ENCODE measurements around the gene FAM83G.

FAM83G gene

DNA sequence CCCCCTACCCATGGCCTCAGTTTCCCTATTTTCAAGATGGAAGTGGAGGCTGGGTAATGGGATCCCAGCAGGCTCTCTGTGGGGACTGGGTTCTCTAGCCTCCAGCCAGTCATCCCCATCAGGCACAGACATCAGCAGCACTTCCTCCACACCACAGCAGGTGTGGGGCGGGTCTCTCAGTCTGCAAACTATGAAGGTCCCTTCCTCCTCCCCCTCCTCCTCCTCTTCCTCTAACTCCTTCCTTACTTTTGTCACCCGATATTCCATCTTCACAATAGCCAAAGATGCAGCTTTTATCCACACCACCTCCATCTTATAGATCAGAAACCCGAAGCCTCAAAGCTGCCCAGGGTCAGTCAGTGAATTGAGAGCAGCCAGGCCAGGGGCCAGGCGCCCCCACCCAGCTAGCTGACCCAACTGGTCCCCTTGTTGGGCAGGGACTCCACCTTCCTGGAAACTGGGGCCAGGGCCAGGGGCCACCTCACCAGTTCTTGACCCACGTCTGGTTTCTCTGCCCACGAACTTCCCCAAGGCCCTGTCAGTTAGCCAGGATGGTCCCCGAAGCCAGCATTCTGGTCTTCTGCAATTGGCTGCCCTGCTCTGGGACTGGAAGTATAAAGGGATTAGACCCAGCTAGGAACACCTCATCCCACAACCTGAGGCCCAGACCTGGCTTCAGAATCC lies 2.5 kb downstream of the FAM83G start:
- Histone ChIP-seq H3K4me3 (ENCODE audit: low read length) (no peak overlapping the region), H3K9ac (ENCODE audit: low read length) (peak overlapping the region; percentile 80), H3K4me1 (ENCODE audit: control insufficient read depth, insufficient read depth, low read length) (peaks cover 49% of the 10 kb centered on the region), H3K36me3 (ENCODE audit: control insufficient read depth, insufficient read depth, low read length) (no peaks in the 10 kb centered on the region), H3K27me3 (ENCODE audit: control insufficient read depth, insufficient read depth, low read length) (no peaks in the 10 kb centered on the region), H3K9me3 (ENCODE audit: control insufficient read depth, low read length) (no peaks in the 10 kb centered on the region)

DNA sequence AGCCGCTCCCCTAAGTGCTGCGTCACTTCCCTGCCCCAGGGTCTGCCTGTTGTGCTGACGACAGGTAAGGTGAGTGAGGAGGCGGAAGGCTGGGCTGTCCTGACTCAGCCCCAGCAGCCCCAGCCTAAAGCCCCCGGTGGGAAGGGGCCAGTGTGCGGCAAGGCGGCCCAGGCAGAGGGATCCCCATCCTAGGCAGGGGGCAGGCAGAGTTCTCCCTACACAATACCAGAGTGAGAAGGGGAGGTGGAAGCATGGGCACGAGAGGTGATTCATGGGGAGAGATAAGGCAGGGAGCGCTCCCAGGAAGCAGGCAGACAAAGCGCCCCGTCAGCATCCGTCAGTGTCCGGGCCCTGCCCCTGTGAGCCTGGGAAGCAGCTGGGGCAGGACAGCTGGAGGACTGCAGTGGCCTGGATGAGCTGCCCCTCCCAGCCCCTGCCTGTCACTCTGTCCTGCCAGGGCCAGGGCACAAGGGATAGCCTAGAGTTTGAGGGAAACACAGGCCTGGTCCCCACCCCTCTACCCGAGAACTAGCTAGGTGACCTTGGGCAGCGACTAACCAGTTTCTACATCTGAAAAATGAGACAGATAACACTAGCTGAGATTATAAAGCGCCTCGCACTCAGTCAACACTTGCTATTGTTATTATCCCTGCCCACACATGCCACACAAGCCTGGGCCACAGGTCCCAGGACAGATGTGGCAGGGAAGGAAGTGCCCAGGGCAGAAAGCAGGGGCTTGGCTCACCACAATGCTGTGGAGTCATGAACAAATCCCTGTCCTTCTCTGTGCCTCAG lies 3.8 kb downstream of the FAM83G start:
- Histone ChIP-seq H3K36me3 (ENCODE audit: control insufficient read depth, insufficient read depth, low read length) (no peaks in the 10 kb centered on the region), H3K9ac (ENCODE audit: low read length) (peak overlapping the region; percentile 32), H3K9me3 (ENCODE audit: control insufficient read depth, low read length) (no peaks in the 10 kb centered on the region), H3K4me3 (ENCODE audit: low read length) (no peak overlapping the region), H3K4me1 (ENCODE audit: control insufficient read depth, insufficient read depth, low read length) (peaks cover 49% of the 10 kb centered on the region), H3K27me3 (ENCODE audit: control insufficient read depth, insufficient read depth, low read length) (no peaks in the 10 kb centered on the region)

GRCh38 chr17:18999911-19000310 lies 4.7 kb downstream of the FAM83G start:
- H3K4me1 ChIP-seq (ENCODE audit: control insufficient read depth, insufficient read depth, low read length): peaks cover 45% of the 10 kb centered on the region
- H3K9ac ChIP-seq (ENCODE audit: low read length): no peak overlapping the region
- no peaks in the 10 kb centered on the region for H3K36me3 ChIP-seq (ENCODE audit: control insufficient read depth, insufficient read depth, low read length)
- H3K4me3 ChIP-seq (ENCODE audit: low read length): no peak overlapping the region
- no peaks in the 10 kb centered on the region for H3K9me3 ChIP-seq (ENCODE audit: control insufficient read depth, low read length)
- H3K27me3 ChIP-seq (ENCODE audit: control insufficient read depth, insufficient read depth, low read length): no peaks in the 10 kb centered on the region

DNA sequence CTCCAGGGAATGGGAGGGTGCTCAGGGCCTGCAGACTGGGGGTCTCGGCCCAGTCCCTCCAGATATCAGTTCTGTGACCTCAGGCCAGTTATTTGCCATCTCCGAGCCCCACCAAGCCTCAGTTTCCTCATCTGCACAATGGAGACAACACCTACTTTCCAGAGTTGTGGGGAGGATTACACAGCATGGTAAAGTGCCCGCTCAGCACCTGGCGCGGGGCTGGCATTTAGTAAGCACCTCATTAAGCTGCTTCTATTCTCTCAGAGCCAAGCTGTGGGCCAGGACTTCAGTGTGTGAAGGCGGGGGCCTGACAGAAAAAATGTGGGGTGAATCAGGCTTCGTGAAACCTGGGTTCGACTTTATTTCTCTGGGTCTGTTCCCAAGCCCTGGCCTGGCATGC lies 5.2 kb downstream of the FAM83G start:
- Histone ChIP-seq H3K4me1 (ENCODE audit: control insufficient read depth, insufficient read depth, low read length) (peaks cover 45% of the 10 kb centered on the region), H3K9me3 (ENCODE audit: control insufficient read depth, low read length) (no peaks in the 10 kb centered on the region), H3K27me3 (ENCODE audit: control insufficient read depth, insufficient read depth, low read length) (no peaks in the 10 kb centered on the region), H3K9ac (ENCODE audit: low read length) (no peak overlapping the region), H3K36me3 (ENCODE audit: control insufficient read depth, insufficient read depth, low read length) (no peaks in the 10 kb centered on the region), H3K4me3 (ENCODE audit: low read length) (no peak overlapping the region)

GRCh38 chr17:18997650-18998196 lies 6.8 kb downstream of the FAM83G start:
- H3K27me3 ChIP-seq (ENCODE audit: control insufficient read depth, insufficient read depth, low read length): no peaks in the 10 kb centered on the region
- H3K4me3 ChIP-seq (ENCODE audit: low read length): no peak overlapping the region
- H3K4me1 ChIP-seq (ENCODE audit: control insufficient read depth, insufficient read depth, low read length): peaks cover 54% of the 10 kb centered on the region
- H3K36me3 ChIP-seq (ENCODE audit: control insufficient read depth, insufficient read depth, low read length): no peaks in the 10 kb centered on the region
- no peak overlapping the region for H3K9ac ChIP-seq (ENCODE audit: low read length)
- no peaks in the 10 kb centered on the region for H3K9me3 ChIP-seq (ENCODE audit: control insufficient read depth, low read length)

DNA sequence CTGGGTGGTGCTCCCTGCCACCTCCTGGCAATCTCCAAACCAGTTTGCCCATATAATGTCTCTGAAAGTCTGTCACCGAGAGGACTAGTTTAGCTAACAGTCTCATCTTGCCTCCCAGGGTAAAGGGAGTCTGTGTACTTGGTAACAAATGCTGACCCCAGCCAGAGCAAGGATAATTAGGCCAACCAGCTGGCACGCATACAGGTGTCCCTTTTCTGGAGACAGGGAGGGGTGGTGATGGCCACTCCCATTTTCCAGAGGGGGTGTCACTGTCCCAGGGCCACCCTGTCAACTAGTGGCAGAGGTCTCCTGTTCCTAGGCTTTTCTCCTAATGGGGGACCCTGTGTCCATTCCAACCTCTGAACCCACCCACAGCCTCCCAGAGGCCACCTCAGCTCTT lies 8.1 kb downstream of the FAM83G start:
- no peak overlapping the region for H3K4me3 ChIP-seq (ENCODE audit: low read length)
- no peak overlapping the region for H3K9ac ChIP-seq (ENCODE audit: low read length)
- no peaks in the 10 kb centered on the region for H3K27me3 ChIP-seq (ENCODE audit: control insufficient read depth, insufficient read depth, low read length)
- no peaks in the 10 kb centered on the region for H3K36me3 ChIP-seq (ENCODE audit: control insufficient read depth, insufficient read depth, low read length)
- no peaks in the 10 kb centered on the region for H3K9me3 ChIP-seq (ENCODE audit: control insufficient read depth, low read length)
- peaks cover 48% of the 10 kb centered on the region for H3K4me1 ChIP-seq (ENCODE audit: control insufficient read depth, insufficient read depth, low read length)

- Histone ChIP-seq H3K9ac (ENCODE audit: low read length) (no peak overlapping the region), H3K36me3 (ENCODE audit: control insufficient read depth, insufficient read depth, low read length) (peaks cover 5% of the 10 kb centered on the region), H3K9me3 (ENCODE audit: control insufficient read depth, low read length) (no peaks in the 10 kb centered on the region), H3K4me3 (ENCODE audit: low read length) (no peak overlapping the region), H3K27me3 (ENCODE audit: control insufficient read depth, insufficient read depth, low read length) (no peaks in the 10 kb centered on the region), H3K4me1 (ENCODE audit: control insufficient read depth, insufficient read depth, low read length) (peaks cover 36% of the 10 kb centered on the region)
These were observed 9.3 kb downstream of the FAM83G start for GRCh38 chr17:18995220-18995619.

GRCh38 chr17:18994631-18995030 lies 9.9 kb downstream of the FAM83G start:
- no peaks in the 10 kb centered on the region for H3K27me3 ChIP-seq (ENCODE audit: control insufficient read depth, insufficient read depth, low read length)
- peaks cover 32% of the 10 kb centered on the region for H3K4me1 ChIP-seq (ENCODE audit: control insufficient read depth, insufficient read depth, low read length)

GRCh38 chr17:18993905-18994526 lies 10.5 kb downstream of the FAM83G start:
- no peak overlapping the region for H3K9ac ChIP-seq (ENCODE audit: low read length)
- H3K4me1 ChIP-seq (ENCODE audit: control insufficient read depth, insufficient read depth, low read length): peaks cover 36% of the 10 kb centered on the region
- H3K4me3 ChIP-seq (ENCODE audit: low read length): no peak overlapping the region

More at GRCh38 chr17:18994631-18995030, 9.9 kb downstream of the FAM83G start:
- Histone ChIP-seq H3K36me3 (ENCODE audit: control insufficient read depth, insufficient read depth, low read length) (peaks cover 5% of the 10 kb centered on the region), H3K9ac (ENCODE audit: low read length) (no peak overlapping the region), H3K9me3 (ENCODE audit: control insufficient read depth, low read length) (no peaks in the 10 kb centered on the region), H3K4me3 (ENCODE audit: low read length) (no peak overlapping the region)

DNA sequence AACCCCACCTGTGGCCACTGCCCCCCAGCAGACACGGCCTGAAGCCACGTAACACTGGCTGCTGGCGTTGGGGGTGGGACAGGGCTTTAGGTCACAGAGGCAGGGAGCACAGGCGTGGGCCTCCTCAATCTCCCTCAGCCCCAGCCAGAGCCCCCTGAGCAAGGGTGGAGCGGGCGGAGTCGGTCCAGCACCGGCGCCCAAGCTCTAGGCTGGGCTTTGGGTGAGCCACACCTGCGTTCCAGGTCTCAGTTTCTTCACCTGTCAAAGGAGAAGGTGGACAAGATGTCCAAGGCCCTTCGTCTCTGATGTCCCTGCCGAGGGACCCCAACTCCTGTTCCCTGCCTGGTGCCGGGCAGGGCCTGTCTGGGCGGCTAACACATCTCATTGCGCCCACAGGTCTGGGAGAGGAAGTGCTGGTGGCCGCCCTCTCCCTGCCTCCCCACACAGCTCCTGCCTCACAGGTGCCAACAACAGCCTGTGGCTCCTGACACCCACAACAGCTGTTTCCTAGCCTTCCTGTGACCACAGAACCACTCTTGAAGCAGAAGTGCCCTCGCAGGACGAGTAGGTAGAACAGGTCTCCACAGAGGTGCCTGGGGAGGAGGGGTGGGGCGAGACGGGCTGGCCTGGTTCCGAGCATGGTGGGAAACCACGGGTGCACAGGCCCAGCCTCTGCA lies 12.0 kb downstream of the FAM83G start:
- H3K9me3 ChIP-seq (ENCODE audit: control insufficient read depth, low read length): no peaks in the 10 kb centered on the region
- peaks cover 6% of the 10 kb centered on the region for H3K36me3 ChIP-seq (ENCODE audit: control insufficient read depth, insufficient read depth, low read length)
- no peaks in the 10 kb centered on the region for H3K27me3 ChIP-seq (ENCODE audit: control insufficient read depth, insufficient read depth, low read length)
- H3K4me3 ChIP-seq (ENCODE audit: low read length): no peak overlapping the region
- no peak overlapping the region for H3K9ac ChIP-seq (ENCODE audit: low read length)
- H3K4me1 ChIP-seq (ENCODE audit: control insufficient read depth, insufficient read depth, low read length): peaks cover 41% of the 10 kb centered on the region

More at GRCh38 chr17:18993905-18994526, 10.5 kb downstream of the FAM83G start:
- no peaks in the 10 kb centered on the region for H3K27me3 ChIP-seq (ENCODE audit: control insufficient read depth, insufficient read depth, low read length)
- no peaks in the 10 kb centered on the region for H3K9me3 ChIP-seq (ENCODE audit: control insufficient read depth, low read length)
- peaks cover 5% of the 10 kb centered on the region for H3K36me3 ChIP-seq (ENCODE audit: control insufficient read depth, insufficient read depth, low read length)

GRCh38 chr17:18991531-18992315 lies 12.8 kb downstream of the FAM83G start:
- Histone ChIP-seq H3K4me3 (ENCODE audit: low read length) (no peak overlapping the region), H3K27me3 (ENCODE audit: control insufficient read depth, insufficient read depth, low read length) (no peaks in the 10 kb centered on the region), H3K4me1 (ENCODE audit: control insufficient read depth, insufficient read depth, low read length) (peaks cover 47% of the 10 kb centered on the region), H3K36me3 (ENCODE audit: control insufficient read depth, insufficient read depth, low read length) (peaks cover 13% of the 10 kb centered on the region), H3K9me3 (ENCODE audit: control insufficient read depth, low read length) (no peaks in the 10 kb centered on the region), H3K9ac (ENCODE audit: low read length) (no peak overlapping the region)

All from mucosa of stomach (tissue), 1 donor.